Type B pancreatic cell (in vitro differentiated cells): ENCODE data around the gene PEX10. TPM values are rescaled to one million over a fixed set of nuclear protein-coding genes. Genes with fewer than 3 reads are reported as not detected.
"Not testable (repeated sequence)": the region's sequence is repeated elsewhere in the genome, so short reads cannot be mapped to it uniquely, and the experiment has no call there.

Experiments
- DNase-seq: peaks from one replicate; pipeline ENCODE4 v3.0.0; 2021; ENCODE audit warnings: mixed read lengths; ENCODE audit not compliant: unreplicated experiment; ENCODE audit errors: extremely low spot score
- H3K27ac Mint-ChIP-seq: 2 replicates; pipeline ENCODE4 v1.8.0; 2021; ENCODE audit warnings: mild to moderate bottlenecking, mixed read lengths
- H3K27me3 Mint-ChIP-seq: 2 replicates; pipeline ENCODE4 v1.8.0; 2021; ENCODE audit warnings: mixed read lengths
- H3K36me3 Mint-ChIP-seq: 2 replicates; pipeline ENCODE4 v1.8.0; 2021; ENCODE audit warnings: mixed read lengths
- H3K4me1 Mint-ChIP-seq: one replicate; pipeline ENCODE4 v1.8.0; 2021; ENCODE audit warnings: mixed read lengths; ENCODE audit not compliant: unreplicated experiment
- H3K4me3 Mint-ChIP-seq: 2 replicates; pipeline ENCODE4 v1.8.0; 2021; ENCODE audit warnings: mild to moderate bottlenecking, mixed read lengths
- H3K9me3 Mint-ChIP-seq: 2 replicates; pipeline ENCODE4 v1.8.0; 2021; ENCODE audit warnings: mixed read lengths
- total RNA-seq: library from RNA; stranded (reverse); gene quantifications from 2 replicates; pipeline ENCODE4 v1.2.1, GENCODE V29; 2021; ENCODE audit warnings: low replicate concordance
- TF ChIP-seq, protein P1 (sequence below): fragments of 200-600 bp; sonication (generic); conservative IDR thresholded peaks from 2 replicates; pipeline ENCODE4 v1.5.0; 2021; ENCODE audit warnings: antibody characterized with exemption, mild to moderate bottlenecking

Gene PEX10
- total RNA-seq, 1 donor from 2014 or later = 27.3 TPM

- H3K27ac Mint-ChIP-seq = no peak overlapping the region
- TF ChIP-seq, protein P1, sequence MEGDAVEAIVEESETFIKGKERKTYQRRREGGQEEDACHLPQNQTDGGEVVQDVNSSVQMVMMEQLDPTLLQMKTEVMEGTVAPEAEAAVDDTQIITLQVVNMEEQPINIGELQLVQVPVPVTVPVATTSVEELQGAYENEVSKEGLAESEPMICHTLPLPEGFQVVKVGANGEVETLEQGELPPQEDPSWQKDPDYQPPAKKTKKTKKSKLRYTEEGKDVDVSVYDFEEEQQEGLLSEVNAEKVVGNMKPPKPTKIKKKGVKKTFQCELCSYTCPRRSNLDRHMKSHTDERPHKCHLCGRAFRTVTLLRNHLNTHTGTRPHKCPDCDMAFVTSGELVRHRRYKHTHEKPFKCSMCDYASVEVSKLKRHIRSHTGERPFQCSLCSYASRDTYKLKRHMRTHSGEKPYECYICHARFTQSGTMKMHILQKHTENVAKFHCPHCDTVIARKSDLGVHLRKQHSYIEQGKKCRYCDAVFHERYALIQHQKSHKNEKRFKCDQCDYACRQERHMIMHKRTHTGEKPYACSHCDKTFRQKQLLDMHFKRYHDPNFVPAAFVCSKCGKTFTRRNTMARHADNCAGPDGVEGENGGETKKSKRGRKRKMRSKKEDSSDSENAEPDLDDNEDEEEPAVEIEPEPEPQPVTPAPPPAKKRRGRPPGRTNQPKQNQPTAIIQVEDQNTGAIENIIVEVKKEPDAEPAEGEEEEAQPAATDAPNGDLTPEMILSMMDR = no peak
- peaks cover 43% of the 10 kb centered on the region for H3K27me3 Mint-ChIP-seq
- H3K4me1 Mint-ChIP-seq = no peaks in the 10 kb centered on the region
- DNase-seq = no peak
- peak overlapping the region; percentile 54 for H3K4me3 Mint-ChIP-seq
- H3K9me3 Mint-ChIP-seq = no peaks in the 10 kb centered on the region
- no peaks in the 10 kb centered on the region for H3K36me3 Mint-ChIP-seq
Measured at GRCh38 chr1:2442661-2443060, 30.3 kb upstream of the PEX10 start.

DNA sequence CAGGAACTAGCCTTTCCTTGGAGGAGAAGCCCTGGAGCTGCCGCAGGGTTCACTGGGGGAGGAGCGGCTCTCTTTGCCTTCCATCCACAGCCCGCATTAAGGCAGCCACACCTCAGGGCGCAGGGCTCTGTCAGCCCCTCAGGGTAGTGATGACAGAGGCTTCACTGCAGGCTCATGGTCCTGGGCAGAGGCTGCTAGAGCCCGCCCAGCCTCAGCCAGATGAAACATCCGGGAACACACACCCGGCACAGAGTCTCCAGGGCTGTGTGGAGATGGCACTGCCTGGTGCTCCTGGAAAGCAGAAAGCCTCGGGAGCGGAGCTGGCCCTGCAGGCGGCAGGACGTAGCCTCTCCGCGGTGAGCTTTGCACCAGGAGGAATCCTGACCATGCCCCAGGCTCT lies 29.4 kb upstream of the PEX10 start:
- no peak overlapping the region for H3K27ac Mint-ChIP-seq
- TF ChIP-seq, protein P1 = no peak
- no peaks in the 10 kb centered on the region for H3K9me3 Mint-ChIP-seq
- H3K4me3 Mint-ChIP-seq = no peak overlapping the region
- DNase-seq = no peak
- no peaks in the 10 kb centered on the region for H3K4me1 Mint-ChIP-seq
- H3K27me3 Mint-ChIP-seq = peaks cover 43% of the 10 kb centered on the region
- no peaks in the 10 kb centered on the region for H3K36me3 Mint-ChIP-seq

DNA sequence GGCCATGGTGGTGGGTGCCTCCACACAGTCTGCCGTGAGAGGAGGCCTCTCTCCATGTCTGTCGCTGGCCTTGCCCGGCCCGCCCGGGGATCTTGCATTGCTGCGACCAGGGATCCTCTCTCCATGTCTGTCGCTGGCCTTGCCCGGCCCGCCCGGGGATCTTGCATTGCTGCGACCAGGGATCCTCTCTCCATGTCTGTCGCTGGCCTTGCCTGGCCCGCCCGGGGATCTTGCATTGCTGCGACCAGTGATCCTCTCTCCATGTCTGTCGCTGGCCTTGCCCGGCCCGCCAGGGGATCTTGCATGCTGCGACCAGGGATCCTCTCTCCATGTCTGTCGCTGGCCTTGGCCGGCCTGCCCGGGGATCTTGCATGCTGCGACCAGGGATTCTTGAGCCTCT lies 28.0 kb upstream of the PEX10 start:
- peak; percentile 84 for DNase-seq
- H3K4me3 Mint-ChIP-seq, H3K4me1 Mint-ChIP-seq, H3K36me3 Mint-ChIP-seq, H3K27ac Mint-ChIP-seq, H3K9me3 Mint-ChIP-seq: not testable (repeated sequence)
- peaks cover 42% of the 10 kb centered on the region for H3K27me3 Mint-ChIP-seq

DNA sequence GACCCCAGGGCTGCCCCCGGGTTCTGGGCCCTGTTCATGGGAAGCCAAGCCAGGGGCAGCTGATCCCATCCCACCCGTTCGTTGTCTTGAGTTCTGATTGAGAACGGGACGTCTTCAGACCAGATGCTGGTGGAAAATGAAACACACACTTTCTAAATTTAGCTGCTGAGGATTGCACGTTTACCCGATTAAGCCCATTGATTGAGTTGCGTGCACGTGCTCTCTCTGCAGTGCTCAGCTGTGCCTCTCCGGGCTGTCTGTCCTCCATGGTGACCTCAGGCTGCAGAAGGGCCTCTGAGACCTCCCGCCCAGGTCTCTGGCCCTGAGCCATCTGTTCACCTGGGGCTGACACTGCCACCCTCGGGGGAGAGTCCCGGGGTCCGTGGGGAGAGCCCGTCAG lies 27.0 kb upstream of the PEX10 start:
- H3K9me3 Mint-ChIP-seq = no peaks in the 10 kb centered on the region
- H3K27me3 Mint-ChIP-seq = peaks cover 36% of the 10 kb centered on the region

DNA sequence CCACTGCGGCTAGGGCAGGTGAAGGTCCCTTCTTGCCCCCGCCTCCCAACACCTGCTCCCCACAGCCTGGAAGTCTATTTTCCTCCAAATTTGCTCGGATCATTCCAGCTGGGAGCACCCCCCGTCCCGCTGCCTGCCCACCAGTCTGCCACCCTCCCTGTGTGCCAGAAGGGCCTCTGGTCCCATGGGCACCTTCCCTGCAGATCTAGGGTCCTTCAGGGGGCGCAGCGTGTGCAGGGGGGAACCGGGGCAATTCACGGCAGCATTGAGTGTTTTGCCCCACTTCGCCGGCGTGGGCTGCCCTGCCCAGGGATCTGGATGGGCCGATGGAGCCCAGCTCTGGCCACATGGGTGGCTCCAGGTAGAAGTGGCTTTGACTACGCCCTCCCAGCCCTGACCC lies 26.3 kb upstream of the PEX10 start:
- Mint-ChIP-seq H3K27me3 (peaks cover 37% of the 10 kb centered on the region), H3K27ac (no peak overlapping the region), H3K4me1 (no peaks in the 10 kb centered on the region), H3K36me3 (no peaks in the 10 kb centered on the region), H3K9me3 (no peaks in the 10 kb centered on the region), H3K4me3 (no peak overlapping the region)
- no peak for DNase-seq
- TF ChIP-seq, protein P1 = no peak

More for the DNA sequence above, 27.0 kb upstream of the PEX10 start:
- Mint-ChIP-seq H3K4me1 (no peaks in the 10 kb centered on the region), H3K4me3 (no peak overlapping the region), H3K36me3 (no peaks in the 10 kb centered on the region), H3K27ac (no peak overlapping the region)
- no peak for DNase-seq
- TF ChIP-seq, protein P1 = no peak

DNA sequence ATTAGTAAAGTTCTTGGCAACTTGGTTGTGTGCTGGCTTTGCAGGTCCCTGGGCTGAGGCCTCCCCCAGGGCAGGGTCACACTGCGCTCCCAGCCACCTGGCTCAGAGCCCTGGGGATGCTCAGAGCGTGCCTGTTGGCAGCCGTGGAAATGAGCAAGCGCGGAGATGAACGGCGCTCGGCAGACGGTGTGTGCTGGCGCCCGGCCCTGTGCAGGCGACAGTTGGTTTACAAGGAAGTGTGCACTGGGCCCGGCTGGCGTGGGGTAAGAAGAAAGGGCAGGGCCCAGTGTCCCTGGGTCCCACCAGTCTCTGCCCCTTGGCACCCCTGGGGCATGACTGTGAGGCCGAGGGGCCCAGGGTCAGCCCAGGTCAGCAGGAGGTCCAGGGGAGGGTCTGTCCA lies 25.7 kb upstream of the PEX10 start:
- no peaks in the 10 kb centered on the region for H3K4me1 Mint-ChIP-seq
- H3K4me3 Mint-ChIP-seq = no peak overlapping the region
- TF ChIP-seq, protein P1 = no peak
- H3K27me3 Mint-ChIP-seq = peaks cover 41% of the 10 kb centered on the region
- H3K27ac Mint-ChIP-seq = no peak overlapping the region
- no peaks in the 10 kb centered on the region for H3K36me3 Mint-ChIP-seq
- no peaks in the 10 kb centered on the region for H3K9me3 Mint-ChIP-seq
- no peak for DNase-seq
